ENCODE data around the gene RPS19BP1.
A peak's percentile ranks its signal among the peaks of the same experiment; 100 is the strongest.
"Not testable (repeated sequence)": the region's sequence is repeated elsewhere in the genome, so short reads cannot be mapped to it uniquely, and the experiment has no call there.

RPS19BP1 gene

GRCh38 chr22:39510529-39511149, 21.9 kb downstream of the RPS19BP1 start:
- no peak for DNase-seq

GRCh38 chr22:39508393-39508792, 24.2 kb downstream of the RPS19BP1 start:
- no peak for DNase-seq

- DNase-seq = not testable (repeated sequence)
These were observed 25.5 kb downstream of the RPS19BP1 start for GRCh38 chr22:39507021-39507420.

GRCh38 chr22:39504071-39504470, 28.5 kb downstream of the RPS19BP1 start:
- DNase-seq = no peak

- DNase-seq = no peak
These were observed 28.9 kb downstream of the RPS19BP1 start for GRCh38 chr22:39503630-39504029.

GRCh38 chr22:39502789-39503409, 29.6 kb downstream of the RPS19BP1 start:
- no peak for DNase-seq

GRCh38 chr22:39502109-39502788, 30.3 kb downstream of the RPS19BP1 start, which contains the start of gene MIEF1:
TSS of gene MIEF1 (plus strand) at chr22:39502290. CDS start at chr22:39511295, 9,005 bp downstream.
- DNase-seq = peak; percentile 92

- DNase-seq = no peak
These were observed 30.9 kb downstream of the RPS19BP1 start for GRCh38 chr22:39501644-39502108.

- DNase-seq = no peak
These were observed 32.4 kb downstream of the RPS19BP1 start for GRCh38 chr22:39500101-39500500.

GRCh38 chr22:39498802-39499201, 33.7 kb downstream of the RPS19BP1 start:
- no peak for DNase-seq

GRCh38 chr22:39498368-39498767, 34.2 kb downstream of the RPS19BP1 start:
- DNase-seq = peak; percentile 77

GRCh38 chr22:39497429-39497828, 35.1 kb downstream of the RPS19BP1 start:
- no peak for DNase-seq

GRCh38 chr22:39496131-39496838, 36.3 kb downstream of the RPS19BP1 start:
- peak; percentile 56 for DNase-seq

GRCh38 chr22:39494471-39495120, 38.0 kb downstream of the RPS19BP1 start:
- DNase-seq = no peak

- DNase-seq = no peak
These were observed 38.8 kb downstream of the RPS19BP1 start for GRCh38 chr22:39493759-39494158.

- DNase-seq = no peak
These were observed 40.4 kb downstream of the RPS19BP1 start for GRCh38 chr22:39492186-39492585.

- no peak for DNase-seq
These were observed 40.9 kb downstream of the RPS19BP1 start for GRCh38 chr22:39491696-39492095.

GRCh38 chr22:39490966-39491680, 41.4 kb downstream of the RPS19BP1 start:
- DNase-seq = no peak

- DNase-seq = peak; percentile 90
These were observed 42.3 kb downstream of the RPS19BP1 start for GRCh38 chr22:39490135-39490798.

- DNase-seq = no peak
These were observed 43.2 kb downstream of the RPS19BP1 start for GRCh38 chr22:39489094-39490068.
